Nephron (organoid): ENCODE data around the gene ACKR3.

ENCODE experiments used
- H3K27ac Mint-ChIP-seq, 3 experiments: 2 replicates each; pipeline ENCODE4 v1.8.0; 2020; ENCODE audit warnings: mixed read lengths in 3 of 3, mild to moderate bottlenecking in 2 of 3, moderate library complexity in 1 of 3
- H3K27me3 Mint-ChIP-seq: 2 replicates; pipeline ENCODE4 v1.8.0; 2021; ENCODE audit warnings: low read depth, mild to moderate bottlenecking, moderate library complexity, mixed read lengths
- H3K36me3 Mint-ChIP-seq: 2 replicates; pipeline ENCODE4 v1.8.0; 2020; ENCODE audit warnings: low read depth, mixed read lengths
- H3K4me1 Mint-ChIP-seq: 2 replicates; pipeline ENCODE4 v1.8.0; 2020; ENCODE audit warnings: mixed read lengths
- H3K4me3 Mint-ChIP-seq, 3 experiments: 2 replicates each; pipeline ENCODE4 v1.8.0; 2020; ENCODE audit warnings: mild to moderate bottlenecking in 3 of 3, mixed read lengths in 3 of 3, moderate library complexity in 2 of 3
- H3K9me3 Mint-ChIP-seq: 2 replicates; pipeline ENCODE4 v1.8.0; 2020; ENCODE audit warnings: mixed read lengths
- TF ChIP-seq, protein P1 (sequence below), 3 experiments: fragments of 200-600 bp; sonication (generic); IDR thresholded peaks; one replicate each; pipeline ENCODE4 v1.5.0; 2021; ENCODE audit warnings: antibody characterized with exemption in 3 of 3; ENCODE audit not compliant: unreplicated experiment in 3 of 3

Gene ACKR3

DNA sequence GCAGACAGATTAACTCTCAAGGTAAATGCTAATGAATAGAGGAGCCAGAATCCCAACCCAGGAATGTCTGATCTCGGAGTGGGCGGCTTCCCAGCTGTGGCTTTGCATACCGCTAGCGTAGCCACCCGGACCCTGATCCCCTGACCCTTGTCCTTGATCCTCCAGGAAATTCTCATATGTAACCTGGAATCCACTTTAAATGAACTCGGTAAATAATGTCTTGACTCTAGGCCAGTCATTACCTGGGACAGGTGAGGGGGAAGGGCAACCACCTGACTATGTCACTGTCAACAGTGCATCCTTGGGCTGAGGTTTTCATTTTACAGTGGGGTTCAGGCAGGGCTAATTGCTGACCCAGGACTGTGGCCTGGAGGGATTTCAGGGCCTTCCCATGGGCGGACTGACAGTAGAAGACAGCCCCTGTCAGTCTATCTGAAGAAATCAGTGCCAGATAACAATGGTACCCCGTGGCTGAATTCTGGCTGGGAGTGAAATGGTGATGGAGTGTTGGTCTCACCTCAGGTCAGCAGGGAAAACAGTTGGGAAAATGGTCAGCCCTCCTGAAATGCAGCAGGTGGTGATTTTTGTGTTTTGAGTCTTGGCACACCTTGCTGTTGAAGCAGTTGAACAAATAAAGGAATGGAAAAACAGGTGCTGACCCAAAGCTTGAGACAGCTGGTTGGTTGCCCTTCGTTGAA lies 9.6 kb downstream of the ACKR3 start:
- Mint-ChIP-seq H3K27ac (peak overlapping the region in 2 of 3 experiments; percentile 59 to 67), H3K4me1 (peaks cover 62% of the 10 kb centered on the region), H3K9me3 (no peaks in the 10 kb centered on the region), H3K4me3 (no peak overlapping the region), H3K27me3 (peaks cover 6% of the 10 kb centered on the region), H3K36me3 (peaks cover 59% of the 10 kb centered on the region)
- TF ChIP-seq, protein P1, sequence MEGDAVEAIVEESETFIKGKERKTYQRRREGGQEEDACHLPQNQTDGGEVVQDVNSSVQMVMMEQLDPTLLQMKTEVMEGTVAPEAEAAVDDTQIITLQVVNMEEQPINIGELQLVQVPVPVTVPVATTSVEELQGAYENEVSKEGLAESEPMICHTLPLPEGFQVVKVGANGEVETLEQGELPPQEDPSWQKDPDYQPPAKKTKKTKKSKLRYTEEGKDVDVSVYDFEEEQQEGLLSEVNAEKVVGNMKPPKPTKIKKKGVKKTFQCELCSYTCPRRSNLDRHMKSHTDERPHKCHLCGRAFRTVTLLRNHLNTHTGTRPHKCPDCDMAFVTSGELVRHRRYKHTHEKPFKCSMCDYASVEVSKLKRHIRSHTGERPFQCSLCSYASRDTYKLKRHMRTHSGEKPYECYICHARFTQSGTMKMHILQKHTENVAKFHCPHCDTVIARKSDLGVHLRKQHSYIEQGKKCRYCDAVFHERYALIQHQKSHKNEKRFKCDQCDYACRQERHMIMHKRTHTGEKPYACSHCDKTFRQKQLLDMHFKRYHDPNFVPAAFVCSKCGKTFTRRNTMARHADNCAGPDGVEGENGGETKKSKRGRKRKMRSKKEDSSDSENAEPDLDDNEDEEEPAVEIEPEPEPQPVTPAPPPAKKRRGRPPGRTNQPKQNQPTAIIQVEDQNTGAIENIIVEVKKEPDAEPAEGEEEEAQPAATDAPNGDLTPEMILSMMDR (IDR thresholded peaks at IDR 0.05; ENCODE audit: unreplicated experiment in 3 of 3): no peak

DNA sequence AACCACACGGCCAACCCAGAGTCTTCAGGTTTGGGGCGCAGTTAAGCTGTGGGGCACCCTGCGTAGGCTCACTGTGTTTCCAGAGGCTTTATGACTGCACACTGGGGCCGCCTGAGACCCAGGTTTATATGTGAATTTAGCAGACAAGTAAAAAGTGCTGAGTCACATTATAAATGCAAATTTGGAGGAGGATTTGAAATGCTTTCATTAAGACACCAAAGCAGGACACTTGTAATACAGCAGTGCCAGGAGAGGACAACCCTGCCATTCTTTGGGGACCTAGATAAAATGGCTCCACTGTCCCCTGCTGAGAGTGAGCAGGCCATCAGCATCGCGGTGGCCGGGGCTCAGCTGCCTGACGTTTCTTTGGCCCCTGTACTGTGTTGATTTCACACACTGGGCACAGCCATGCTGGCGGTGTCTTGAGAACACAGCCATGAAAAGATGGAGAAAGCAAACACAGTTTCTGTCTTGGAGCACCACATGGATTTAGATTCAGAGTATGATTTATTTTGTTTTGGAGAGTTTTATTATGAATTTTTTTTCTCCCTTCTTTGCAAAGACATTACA lies 10.2 kb downstream of the ACKR3 start:
- TF ChIP-seq, protein P1 (IDR thresholded peaks at IDR 0.05; ENCODE audit: unreplicated experiment in 3 of 3): no peak
- no peak overlapping the region for H3K27ac Mint-ChIP-seq
- no peak overlapping the region for H3K4me3 Mint-ChIP-seq
- H3K27me3 Mint-ChIP-seq: peaks cover 5% of the 10 kb centered on the region
- H3K4me1 Mint-ChIP-seq: peaks cover 55% of the 10 kb centered on the region
- H3K36me3 Mint-ChIP-seq: peaks cover 58% of the 10 kb centered on the region
- no peaks in the 10 kb centered on the region for H3K9me3 Mint-ChIP-seq

DNA sequence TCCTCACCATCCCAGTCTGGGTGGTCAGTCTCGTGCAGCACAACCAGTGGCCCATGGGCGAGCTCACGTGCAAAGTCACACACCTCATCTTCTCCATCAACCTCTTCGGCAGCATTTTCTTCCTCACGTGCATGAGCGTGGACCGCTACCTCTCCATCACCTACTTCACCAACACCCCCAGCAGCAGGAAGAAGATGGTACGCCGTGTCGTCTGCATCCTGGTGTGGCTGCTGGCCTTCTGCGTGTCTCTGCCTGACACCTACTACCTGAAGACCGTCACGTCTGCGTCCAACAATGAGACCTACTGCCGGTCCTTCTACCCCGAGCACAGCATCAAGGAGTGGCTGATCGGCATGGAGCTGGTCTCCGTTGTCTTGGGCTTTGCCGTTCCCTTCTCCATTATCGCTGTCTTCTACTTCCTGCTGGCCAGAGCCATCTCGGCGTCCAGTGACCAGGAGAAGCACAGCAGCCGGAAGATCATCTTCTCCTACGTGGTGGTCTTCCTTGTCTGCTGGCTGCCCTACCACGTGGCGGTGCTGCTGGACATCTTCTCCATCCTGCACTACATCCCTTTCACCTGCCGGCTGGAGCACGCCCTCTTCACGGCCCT lies 11.2 kb downstream of the ACKR3 start:
- Mint-ChIP-seq H3K4me3 (no peak overlapping the region), H3K9me3 (no peaks in the 10 kb centered on the region), H3K27ac (peak overlapping the region in 2 of 3 experiments; percentile 12 to 30), H3K36me3 (peaks cover 62% of the 10 kb centered on the region), H3K4me1 (peaks cover 45% of the 10 kb centered on the region), H3K27me3 (peaks cover 12% of the 10 kb centered on the region)
- TF ChIP-seq, protein P1 (IDR thresholded peaks at IDR 0.05; ENCODE audit: unreplicated experiment in 3 of 3): no peak

DNA sequence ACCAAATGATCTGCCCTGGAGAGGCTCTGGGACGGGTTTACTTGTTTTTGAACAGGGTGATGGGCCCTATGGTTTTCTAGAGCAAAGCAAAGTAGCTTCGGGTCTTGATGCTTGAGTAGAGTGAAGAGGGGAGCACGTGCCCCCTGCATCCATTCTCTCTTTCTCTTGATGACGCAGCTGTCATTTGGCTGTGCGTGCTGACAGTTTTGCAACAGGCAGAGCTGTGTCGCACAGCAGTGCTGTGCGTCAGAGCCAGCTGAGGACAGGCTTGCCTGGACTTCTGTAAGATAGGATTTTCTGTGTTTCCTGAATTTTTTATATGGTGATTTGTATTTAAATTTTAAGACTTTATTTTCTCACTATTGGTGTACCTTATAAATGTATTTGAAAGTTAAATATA lies 11.9 kb downstream of the ACKR3 start:
- H3K9me3 Mint-ChIP-seq: no peaks in the 10 kb centered on the region
- H3K4me1 Mint-ChIP-seq: peaks cover 38% of the 10 kb centered on the region
- peaks cover 56% of the 10 kb centered on the region for H3K36me3 Mint-ChIP-seq
- H3K27ac Mint-ChIP-seq: no peak overlapping the region
- peaks cover 13% of the 10 kb centered on the region for H3K27me3 Mint-ChIP-seq
- H3K4me3 Mint-ChIP-seq: no peak overlapping the region
- TF ChIP-seq, protein P1 (IDR thresholded peaks at IDR 0.05; ENCODE audit: unreplicated experiment in 3 of 3): no peak

DNA sequence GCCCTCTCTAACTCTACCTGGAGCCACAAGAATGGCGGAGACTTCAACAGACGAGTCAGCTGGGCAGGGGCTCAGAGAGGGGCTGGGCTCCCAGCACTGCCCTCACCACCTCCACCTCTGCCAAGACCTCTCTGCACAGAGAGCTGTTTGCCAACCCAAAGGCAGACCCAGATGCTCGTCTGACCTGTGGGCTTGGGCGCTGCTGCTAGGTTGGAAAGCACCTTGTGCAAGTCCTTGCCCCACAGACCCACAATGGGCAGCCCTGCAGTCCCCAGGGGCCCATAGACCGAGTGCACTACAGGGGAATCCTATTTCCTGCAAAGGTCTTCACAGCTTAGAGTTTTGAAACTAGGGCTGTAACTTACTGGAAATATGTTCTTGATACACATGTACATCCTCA lies 13.3 kb downstream of the ACKR3 start:
- Mint-ChIP-seq H3K9me3 (no peaks in the 10 kb centered on the region), H3K36me3 (peaks cover 41% of the 10 kb centered on the region), H3K4me1 (peaks cover 27% of the 10 kb centered on the region), H3K27me3 (peaks cover 15% of the 10 kb centered on the region), H3K27ac (no peak overlapping the region), H3K4me3 (no peak overlapping the region)
- TF ChIP-seq, protein P1 (IDR thresholded peaks at IDR 0.05; ENCODE audit: unreplicated experiment in 3 of 3): no peak
